ENCODE results near the gene TRIB2.

TRIB2 gene

GRCh38 chr2:12682017-12682416, 34.7 kb upstream of the TRIB2 start:
- Histone ChIP-seq H3K27ac (ENCODE audit: low read depth in 2 of 2, low read length in 2 of 2) (no peak overlapping the region), H3K36me3 (ENCODE audit: control insufficient read depth in 2 of 2, insufficient read depth in 2 of 2, low read length in 2 of 2) (no peaks in the 10 kb centered on the region), H3K9ac (ENCODE audit: low read depth in 1 of 2, low read length in 2 of 2) (no peak overlapping the region), H3K4me3 (ENCODE audit: low read length in 2 of 2) (no peak overlapping the region), H3K27me3 (ENCODE audit: control insufficient read depth in 2 of 2, insufficient read depth in 2 of 2, low read length in 2 of 2) (no peaks in the 10 kb centered on the region), H3K4me1 (ENCODE audit: control insufficient read depth in 2 of 2, insufficient read depth in 2 of 2, low read length in 2 of 2) (no peaks in the 10 kb centered on the region), H3K9me3 (ENCODE audit: control insufficient read depth in 2 of 2, low read length in 2 of 2) (no peaks in the 10 kb centered on the region)

- no peak overlapping the region for H3K27ac ChIP-seq (ENCODE audit: low read depth in 2 of 2, low read length in 2 of 2)
- no peak overlapping the region for H3K9ac ChIP-seq (ENCODE audit: low read depth in 1 of 2, low read length in 2 of 2)
- H3K36me3 ChIP-seq (ENCODE audit: control insufficient read depth in 2 of 2, insufficient read depth in 2 of 2, low read length in 2 of 2), result no peaks in the 10 kb centered on the region
- no peaks in the 10 kb centered on the region for H3K9me3 ChIP-seq (ENCODE audit: control insufficient read depth in 2 of 2, low read length in 2 of 2)
- no peaks in the 10 kb centered on the region for H3K27me3 ChIP-seq (ENCODE audit: control insufficient read depth in 2 of 2, insufficient read depth in 2 of 2, low read length in 2 of 2)
- no peaks in the 10 kb centered on the region for H3K4me1 ChIP-seq (ENCODE audit: control insufficient read depth in 2 of 2, insufficient read depth in 2 of 2, low read length in 2 of 2)
- no peak overlapping the region for H3K4me3 ChIP-seq (ENCODE audit: low read length in 2 of 2)
These were observed 33.2 kb upstream of the TRIB2 start for GRCh38 chr2:12683457-12684100.

GRCh38 chr2:12684471-12684936, 32.2 kb upstream of the TRIB2 start:
- H3K4me1 ChIP-seq (ENCODE audit: control insufficient read depth in 2 of 2, insufficient read depth in 2 of 2, low read length in 2 of 2), result no peaks in the 10 kb centered on the region
- H3K27ac ChIP-seq (ENCODE audit: low read depth in 2 of 2, low read length in 2 of 2), result no peak overlapping the region
- H3K4me3 ChIP-seq (ENCODE audit: low read length in 2 of 2), result no peak overlapping the region
- no peaks in the 10 kb centered on the region for H3K9me3 ChIP-seq (ENCODE audit: control insufficient read depth in 2 of 2, low read length in 2 of 2)
- H3K27me3 ChIP-seq (ENCODE audit: control insufficient read depth in 2 of 2, insufficient read depth in 2 of 2, low read length in 2 of 2), result no peaks in the 10 kb centered on the region
- no peaks in the 10 kb centered on the region for H3K36me3 ChIP-seq (ENCODE audit: control insufficient read depth in 2 of 2, insufficient read depth in 2 of 2, low read length in 2 of 2)
- H3K9ac ChIP-seq (ENCODE audit: low read depth in 1 of 2, low read length in 2 of 2), result no peak overlapping the region

GRCh38 chr2:12685145-12685544, 31.6 kb upstream of the TRIB2 start:
- H3K36me3 ChIP-seq (ENCODE audit: control insufficient read depth in 2 of 2, insufficient read depth in 2 of 2, low read length in 2 of 2), result no peaks in the 10 kb centered on the region
- H3K27me3 ChIP-seq (ENCODE audit: control insufficient read depth in 2 of 2, insufficient read depth in 2 of 2, low read length in 2 of 2), result no peaks in the 10 kb centered on the region
- no peaks in the 10 kb centered on the region for H3K4me1 ChIP-seq (ENCODE audit: control insufficient read depth in 2 of 2, insufficient read depth in 2 of 2, low read length in 2 of 2)
- H3K9me3 ChIP-seq (ENCODE audit: control insufficient read depth in 2 of 2, low read length in 2 of 2), result no peaks in the 10 kb centered on the region
- H3K9ac ChIP-seq (ENCODE audit: low read depth in 1 of 2, low read length in 2 of 2), result no peak overlapping the region
- H3K27ac ChIP-seq (ENCODE audit: low read depth in 2 of 2, low read length in 2 of 2), result no peak overlapping the region
- no peak overlapping the region for H3K4me3 ChIP-seq (ENCODE audit: low read length in 2 of 2)

GRCh38 chr2:12685956-12686355, 30.8 kb upstream of the TRIB2 start:
- H3K4me1 ChIP-seq (ENCODE audit: control insufficient read depth in 2 of 2, insufficient read depth in 2 of 2, low read length in 2 of 2), result no peaks in the 10 kb centered on the region
- H3K27ac ChIP-seq (ENCODE audit: low read depth in 2 of 2, low read length in 2 of 2), result no peak overlapping the region
- no peaks in the 10 kb centered on the region for H3K27me3 ChIP-seq (ENCODE audit: control insufficient read depth in 2 of 2, insufficient read depth in 2 of 2, low read length in 2 of 2)
- no peak overlapping the region for H3K9ac ChIP-seq (ENCODE audit: low read depth in 1 of 2, low read length in 2 of 2)
- no peaks in the 10 kb centered on the region for H3K9me3 ChIP-seq (ENCODE audit: control insufficient read depth in 2 of 2, low read length in 2 of 2)
- H3K4me3 ChIP-seq (ENCODE audit: low read length in 2 of 2), result no peak overlapping the region
- H3K36me3 ChIP-seq (ENCODE audit: control insufficient read depth in 2 of 2, insufficient read depth in 2 of 2, low read length in 2 of 2), result no peaks in the 10 kb centered on the region

- H3K9ac ChIP-seq (ENCODE audit: low read depth in 1 of 2, low read length in 2 of 2), result no peak overlapping the region
- H3K4me1 ChIP-seq (ENCODE audit: control insufficient read depth in 2 of 2, insufficient read depth in 2 of 2, low read length in 2 of 2), result no peaks in the 10 kb centered on the region
- no peak overlapping the region for H3K27ac ChIP-seq (ENCODE audit: low read depth in 2 of 2, low read length in 2 of 2)
- no peaks in the 10 kb centered on the region for H3K27me3 ChIP-seq (ENCODE audit: control insufficient read depth in 2 of 2, insufficient read depth in 2 of 2, low read length in 2 of 2)
- H3K4me3 ChIP-seq (ENCODE audit: low read length in 2 of 2), result no peak overlapping the region
- no peaks in the 10 kb centered on the region for H3K9me3 ChIP-seq (ENCODE audit: control insufficient read depth in 2 of 2, low read length in 2 of 2)
- no peaks in the 10 kb centered on the region for H3K36me3 ChIP-seq (ENCODE audit: control insufficient read depth in 2 of 2, insufficient read depth in 2 of 2, low read length in 2 of 2)
These were observed 29.9 kb upstream of the TRIB2 start for GRCh38 chr2:12686708-12687283.

GRCh38 chr2:12688091-12688490, 28.6 kb upstream of the TRIB2 start:
- Histone ChIP-seq H3K9ac (ENCODE audit: low read depth in 1 of 2, low read length in 2 of 2) (no peak overlapping the region), H3K4me1 (ENCODE audit: control insufficient read depth in 2 of 2, insufficient read depth in 2 of 2, low read length in 2 of 2) (no peaks in the 10 kb centered on the region), H3K9me3 (ENCODE audit: control insufficient read depth in 2 of 2, low read length in 2 of 2) (no peaks in the 10 kb centered on the region), H3K27ac (ENCODE audit: low read depth in 2 of 2, low read length in 2 of 2) (no peak overlapping the region), H3K27me3 (ENCODE audit: control insufficient read depth in 2 of 2, insufficient read depth in 2 of 2, low read length in 2 of 2) (no peaks in the 10 kb centered on the region), H3K36me3 (ENCODE audit: control insufficient read depth in 2 of 2, insufficient read depth in 2 of 2, low read length in 2 of 2) (no peaks in the 10 kb centered on the region), H3K4me3 (ENCODE audit: low read length in 2 of 2) (no peak overlapping the region)

- no peaks in the 10 kb centered on the region for H3K36me3 ChIP-seq (ENCODE audit: control insufficient read depth in 2 of 2, insufficient read depth in 2 of 2, low read length in 2 of 2)
These were observed 27.8 kb upstream of the TRIB2 start for GRCh38 chr2:12688893-12689292.

GRCh38 chr2:12693509-12693908, 23.2 kb upstream of the TRIB2 start:
- Histone ChIP-seq H3K27ac (ENCODE audit: low read depth in 2 of 2, low read length in 2 of 2) (no peak overlapping the region), H3K36me3 (ENCODE audit: control insufficient read depth in 2 of 2, insufficient read depth in 2 of 2, low read length in 2 of 2) (no peaks in the 10 kb centered on the region), H3K4me1 (ENCODE audit: control insufficient read depth in 2 of 2, insufficient read depth in 2 of 2, low read length in 2 of 2) (no peaks in the 10 kb centered on the region), H3K27me3 (ENCODE audit: control insufficient read depth in 2 of 2, insufficient read depth in 2 of 2, low read length in 2 of 2) (no peaks in the 10 kb centered on the region), H3K9ac (ENCODE audit: low read depth in 1 of 2, low read length in 2 of 2) (no peak overlapping the region), H3K4me3 (ENCODE audit: low read length in 2 of 2) (no peak overlapping the region), H3K9me3 (ENCODE audit: control insufficient read depth in 2 of 2, low read length in 2 of 2) (no peaks in the 10 kb centered on the region)

More at GRCh38 chr2:12688893-12689292, 27.8 kb upstream of the TRIB2 start:
- Histone ChIP-seq H3K27me3 (ENCODE audit: control insufficient read depth in 2 of 2, insufficient read depth in 2 of 2, low read length in 2 of 2) (no peaks in the 10 kb centered on the region), H3K9me3 (ENCODE audit: control insufficient read depth in 2 of 2, low read length in 2 of 2) (no peaks in the 10 kb centered on the region), H3K4me3 (ENCODE audit: low read length in 2 of 2) (no peak overlapping the region), H3K27ac (ENCODE audit: low read depth in 2 of 2, low read length in 2 of 2) (no peak overlapping the region), H3K9ac (ENCODE audit: low read depth in 1 of 2, low read length in 2 of 2) (no peak overlapping the region), H3K4me1 (ENCODE audit: control insufficient read depth in 2 of 2, insufficient read depth in 2 of 2, low read length in 2 of 2) (no peaks in the 10 kb centered on the region)

GRCh38 chr2:12694990-12695774, 21.6 kb upstream of the TRIB2 start:
- no peaks in the 10 kb centered on the region for H3K36me3 ChIP-seq (ENCODE audit: control insufficient read depth in 2 of 2, insufficient read depth in 2 of 2, low read length in 2 of 2)
- no peaks in the 10 kb centered on the region for H3K9me3 ChIP-seq (ENCODE audit: control insufficient read depth in 2 of 2, low read length in 2 of 2)
- no peaks in the 10 kb centered on the region for H3K4me1 ChIP-seq (ENCODE audit: control insufficient read depth in 2 of 2, insufficient read depth in 2 of 2, low read length in 2 of 2)
- H3K9ac ChIP-seq (ENCODE audit: low read depth in 1 of 2, low read length in 2 of 2), result no peak overlapping the region
- H3K27me3 ChIP-seq (ENCODE audit: control insufficient read depth in 2 of 2, insufficient read depth in 2 of 2, low read length in 2 of 2), result no peaks in the 10 kb centered on the region
- no peak overlapping the region for H3K27ac ChIP-seq (ENCODE audit: low read depth in 2 of 2, low read length in 2 of 2)
- H3K4me3 ChIP-seq (ENCODE audit: low read length in 2 of 2), result no peak overlapping the region

Data from mucosa of rectum (tissue), 2 donors.